Stimulated activated CD4-positive, alpha-beta T cell treated with anti-CD3 and anti-CD28 coated beads, Interleukin-2, amount 100 ng/mL, for 48 hours (primary cell): ENCODE measurements around the gene RRP1.
"Not testable (repeated sequence)": the region's sequence is repeated elsewhere in the genome, so short reads cannot be mapped to it uniquely, and the experiment has no call there.

Source experiments
- DNase-seq, 2 donors: peaks; one replicate each; pipeline ENCODE4 v3.0.0-alpha.2; 2020

RRP1 gene

GRCh38 chr21:43819511-43820405 is 30.4 kb downstream of the RRP1 start:
- no peak for DNase-seq

DNA sequence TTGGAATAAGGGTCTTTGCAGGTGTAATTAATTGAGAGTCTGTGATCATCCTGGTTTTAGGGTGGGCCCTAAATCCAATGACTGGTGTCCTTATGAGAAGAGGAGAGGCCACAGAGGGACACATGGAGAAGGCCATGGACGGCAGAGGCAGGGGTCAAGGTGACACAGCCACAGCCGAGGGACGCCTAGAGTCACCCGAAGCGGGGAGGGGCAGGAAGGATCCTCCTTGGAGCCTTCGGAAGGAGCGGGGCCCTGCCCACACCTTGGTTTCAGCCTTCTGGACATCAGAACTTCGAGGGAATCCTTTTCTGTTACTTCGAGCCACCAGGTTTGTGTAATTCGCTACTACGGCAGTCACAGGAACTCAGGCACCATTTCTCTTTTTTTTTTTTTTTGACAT is 31.1 kb downstream of the RRP1 start:
- DNase-seq = no peak

- DNase-seq = not testable (repeated sequence)
Measured at GRCh38 chr21:43822166-43822565, 32.8 kb downstream of the RRP1 start.

- not testable (repeated sequence) for DNase-seq
Measured at GRCh38 chr21:43822741-43823140, 33.4 kb downstream of the RRP1 start.

GRCh38 chr21:43824333-43825241 is 35.2 kb downstream of the RRP1 start:
- no peak for DNase-seq

- DNase-seq = no peak
Measured at GRCh38 chr21:43825242-43825935, 36.0 kb downstream of the RRP1 start.

GRCh38 chr21:43825936-43826622 is 36.7 kb downstream of the RRP1 start:
- DNase-seq = no peak

- no peak for DNase-seq
Measured at GRCh38 chr21:43826623-43826974, 37.2 kb downstream of the RRP1 start.

GRCh38 chr21:43827015-43827611 is 37.7 kb downstream of the RRP1 start:
- no peak for DNase-seq

DNA sequence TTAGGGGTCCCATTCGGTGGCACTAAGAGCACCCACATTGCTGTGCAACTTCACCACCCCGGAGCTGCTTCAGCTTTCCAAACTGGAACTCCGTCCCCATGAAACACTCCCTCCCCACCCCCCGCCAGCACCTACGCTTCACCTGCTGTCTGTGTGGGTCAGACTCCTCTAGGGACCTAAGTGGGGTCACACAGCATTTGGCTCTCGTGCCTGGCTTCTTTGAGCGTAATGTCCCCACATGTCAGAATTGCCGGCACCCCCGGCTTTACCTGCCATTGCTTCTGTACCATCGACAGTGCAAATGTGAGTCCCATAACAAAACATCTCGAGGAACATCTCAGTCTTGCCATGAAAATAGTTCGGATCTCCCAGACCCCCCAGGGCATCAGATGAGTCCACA is 39.8 kb downstream of the RRP1 start:
- no peak for DNase-seq

DNA sequence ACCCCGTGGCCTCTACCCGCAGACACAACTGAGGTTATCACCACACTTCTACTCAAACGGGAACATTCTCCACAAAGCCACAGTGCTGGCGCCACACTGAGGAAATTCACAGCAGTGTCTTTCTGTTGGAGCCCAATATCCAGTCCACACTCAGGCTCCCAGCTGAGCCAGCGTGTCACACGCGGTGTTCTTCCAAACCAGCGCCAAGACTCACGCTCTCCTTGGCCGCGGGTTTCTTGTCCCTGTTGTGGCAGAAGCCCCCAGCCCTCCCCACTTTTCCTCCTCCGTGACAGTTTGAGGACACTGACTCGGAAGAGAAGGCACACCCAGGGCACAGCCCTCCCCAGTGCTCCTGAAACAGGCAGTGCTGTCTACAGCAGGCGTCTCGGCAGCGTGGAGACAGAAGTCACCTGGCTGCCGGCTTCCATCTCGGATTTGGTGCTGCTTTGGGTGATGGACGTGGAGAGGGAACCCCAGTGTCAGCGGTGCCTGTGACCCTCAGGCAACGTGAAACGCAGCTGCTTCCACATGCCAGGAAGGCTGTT is 40.3 kb downstream of the RRP1 start:
- DNase-seq = no peak

GRCh38 chr21:43832158-43832550 is 42.8 kb downstream of the RRP1 start:
- no peak for DNase-seq

DNA sequence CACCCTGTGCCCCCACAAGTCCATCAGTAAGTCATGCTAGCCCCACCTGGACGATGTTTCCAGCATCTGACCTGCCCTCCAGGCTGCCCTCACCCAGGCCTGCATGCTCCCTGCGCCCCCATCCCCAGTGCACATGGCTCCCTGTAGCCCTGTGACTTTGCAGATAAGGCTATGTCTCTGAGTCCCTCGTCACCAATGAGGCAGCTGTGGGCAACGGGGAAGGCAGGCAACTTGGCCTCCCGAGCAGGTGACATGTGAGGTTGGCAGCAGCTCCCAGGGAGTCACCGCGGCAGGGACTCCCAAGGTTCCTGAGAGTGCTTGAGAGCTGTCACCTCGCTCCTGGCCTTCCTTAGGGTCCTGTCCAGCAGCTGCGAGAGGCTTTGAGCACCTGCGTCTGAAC is 43.3 kb downstream of the RRP1 start:
- DNase-seq = no peak

DNA sequence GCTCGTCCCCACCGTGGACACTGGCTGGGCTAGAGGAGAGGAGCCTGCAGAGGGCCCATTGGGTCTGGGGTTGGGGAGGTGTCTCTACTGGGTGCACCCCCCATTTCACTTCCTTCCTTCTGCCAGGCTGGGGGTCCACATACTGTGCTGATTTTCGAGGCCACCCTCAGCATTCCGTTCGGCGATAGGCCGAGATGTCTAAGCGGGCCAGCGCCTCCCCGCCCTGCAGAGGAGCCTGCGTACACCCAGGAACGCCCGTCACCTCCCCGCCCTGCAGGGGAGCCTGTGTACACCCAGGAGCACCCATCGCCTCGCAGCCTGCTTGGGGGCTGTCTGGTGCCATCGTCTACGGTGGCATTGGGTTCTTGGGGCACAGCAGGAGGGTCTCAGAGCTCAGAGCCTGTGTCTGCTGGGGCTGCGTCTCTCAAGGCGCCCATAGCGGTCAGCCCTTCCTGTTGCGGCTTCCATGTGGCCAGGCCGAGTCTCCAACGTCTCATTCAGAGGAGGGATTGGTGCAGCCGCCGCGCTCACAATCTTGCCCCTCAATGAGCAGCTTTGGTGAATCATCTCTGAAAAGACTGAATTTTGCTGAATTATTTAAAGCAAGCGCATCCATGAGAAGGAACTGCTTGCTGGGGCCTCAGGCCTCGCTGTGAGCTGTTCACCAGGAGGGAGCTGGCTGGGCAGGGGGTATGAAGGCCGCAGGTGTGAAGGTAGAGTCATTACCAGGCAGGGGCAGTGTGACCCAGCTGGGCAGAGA is 44.9 kb downstream of the RRP1 start:
- no peak for DNase-seq

GRCh38 chr21:43835050-43835449 is 45.7 kb downstream of the RRP1 start:
- no peak for DNase-seq

- DNase-seq = no peak
Measured at GRCh38 chr21:43835861-43836260, 46.5 kb downstream of the RRP1 start.

GRCh38 chr21:43836616-43837015 is 47.2 kb downstream of the RRP1 start:
- DNase-seq = no peak

DNA sequence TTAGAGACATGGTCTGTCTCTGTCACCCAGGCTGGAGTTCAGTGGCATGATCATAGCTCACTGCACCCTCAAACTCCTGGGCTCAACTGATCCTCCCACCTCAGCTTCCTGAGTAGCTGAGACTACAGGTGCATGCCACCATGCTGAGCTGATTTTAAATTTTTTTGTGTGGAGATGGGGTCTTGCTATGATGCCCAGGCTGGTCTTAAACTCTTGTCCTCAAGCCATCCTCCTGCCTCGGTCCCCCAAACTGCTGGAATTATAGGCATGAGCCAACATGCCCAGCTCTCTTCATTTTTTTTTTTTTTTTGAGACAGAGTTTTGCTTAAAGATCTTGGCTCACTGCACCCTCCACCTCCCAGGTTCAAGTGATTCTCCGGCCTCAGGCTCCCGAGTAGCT is 50.9 kb downstream of the RRP1 start:
- no peak for DNase-seq

GRCh38 chr21:43842742-43843141 is 53.4 kb downstream of the RRP1 start:
- DNase-seq = no peak

GRCh38 chr21:43844906-43845305 is 55.5 kb downstream of the RRP1 start:
- not testable (repeated sequence) for DNase-seq

- no peak for DNase-seq
Measured at GRCh38 chr21:43845386-43845785, 56.0 kb downstream of the RRP1 start.
